Right atrium auricular region (tissue), 2 donors: ENCODE data around the gene CDRT15. TPM values are rescaled to one million over a fixed set of nuclear protein-coding genes. Genes with fewer than 3 reads are reported as not detected.

Source experiments
- DNase-seq: peaks from one replicate; pipeline ENCODE4 v3.0.0-alpha.2; 2019; ENCODE audit warnings: low spot score
- H3K27ac ChIP-seq, 2 donors: fragments of 200-600 bp; sonication (generic); 1 replicate in 1 of 2; 2 replicates in 1 of 2; pipeline ENCODE4 v1.5.1; 2016 to 2019
- H3K27me3 ChIP-seq, 2 donors: fragments of 200-600 bp; sonication (generic); one replicate each; pipeline versions ENCODE4 v1.5.1 to v1.6.0; 2017 to 2019
- H3K36me3 ChIP-seq: fragments of 200-600 bp; sonication (generic); one replicate; pipeline ENCODE4 v1.5.1; 2016
- H3K4me1 ChIP-seq, 2 donors: fragments of 200-600 bp; sonication (generic); one replicate each; pipeline versions ENCODE4 v1.5.1 to v1.6.0; 2017 to 2019
- H3K4me3 ChIP-seq, 2 donors: fragments of 200-600 bp; sonication (generic); 1 replicate in 1 of 2; 2 replicates in 1 of 2; pipeline ENCODE4 v1.5.1; 2017 to 2019; ENCODE audit warnings: mild to moderate bottlenecking in 1 of 2, moderate library complexity in 1 of 2
- H3K9me3 ChIP-seq, 2 donors: fragments of 200-600 bp; sonication (generic); one replicate each; pipeline ENCODE4 v1.5.1; 2019
- total RNA-seq, 2 donors: library from RNA; depleted of rRNA; stranded (reverse); fragments of >200 nt; gene quantifications; one replicate each; pipeline ENCODE4 v1.1.0, GENCODE V29; 2016
- TF ChIP-seq, protein P1 (sequence below), 2 donors: fragments of 200-600 bp; sonication (generic); IDR thresholded peaks; one replicate each; pipeline ENCODE4 v1.5.1; 2019; ENCODE audit warnings: antibody characterized with exemption in 2 of 2

CDRT15 gene
- total RNA-seq, 2 donors from 2014 or later = not detected

- Histone ChIP-seq H3K4me3 (no peak overlapping the region), H3K9me3 (no peaks in the 10 kb centered on the region), H3K36me3 (peaks cover 14% of the 10 kb centered on the region), H3K27ac (peak overlapping the region in 1 of 2 donors; percentile 50), H3K27me3 (no peaks in the 10 kb centered on the region), H3K4me1 (peaks cover 0 to 3% of the 10 kb centered on the region in 2 donors)
- DNase-seq = no peak
- TF ChIP-seq, protein P1, sequence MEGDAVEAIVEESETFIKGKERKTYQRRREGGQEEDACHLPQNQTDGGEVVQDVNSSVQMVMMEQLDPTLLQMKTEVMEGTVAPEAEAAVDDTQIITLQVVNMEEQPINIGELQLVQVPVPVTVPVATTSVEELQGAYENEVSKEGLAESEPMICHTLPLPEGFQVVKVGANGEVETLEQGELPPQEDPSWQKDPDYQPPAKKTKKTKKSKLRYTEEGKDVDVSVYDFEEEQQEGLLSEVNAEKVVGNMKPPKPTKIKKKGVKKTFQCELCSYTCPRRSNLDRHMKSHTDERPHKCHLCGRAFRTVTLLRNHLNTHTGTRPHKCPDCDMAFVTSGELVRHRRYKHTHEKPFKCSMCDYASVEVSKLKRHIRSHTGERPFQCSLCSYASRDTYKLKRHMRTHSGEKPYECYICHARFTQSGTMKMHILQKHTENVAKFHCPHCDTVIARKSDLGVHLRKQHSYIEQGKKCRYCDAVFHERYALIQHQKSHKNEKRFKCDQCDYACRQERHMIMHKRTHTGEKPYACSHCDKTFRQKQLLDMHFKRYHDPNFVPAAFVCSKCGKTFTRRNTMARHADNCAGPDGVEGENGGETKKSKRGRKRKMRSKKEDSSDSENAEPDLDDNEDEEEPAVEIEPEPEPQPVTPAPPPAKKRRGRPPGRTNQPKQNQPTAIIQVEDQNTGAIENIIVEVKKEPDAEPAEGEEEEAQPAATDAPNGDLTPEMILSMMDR (IDR thresholded peaks at IDR 0.05) = no peak
Measured at GRCh38 chr17:14205380-14205779, 31.3 kb downstream of the CDRT15 start.

DNA sequence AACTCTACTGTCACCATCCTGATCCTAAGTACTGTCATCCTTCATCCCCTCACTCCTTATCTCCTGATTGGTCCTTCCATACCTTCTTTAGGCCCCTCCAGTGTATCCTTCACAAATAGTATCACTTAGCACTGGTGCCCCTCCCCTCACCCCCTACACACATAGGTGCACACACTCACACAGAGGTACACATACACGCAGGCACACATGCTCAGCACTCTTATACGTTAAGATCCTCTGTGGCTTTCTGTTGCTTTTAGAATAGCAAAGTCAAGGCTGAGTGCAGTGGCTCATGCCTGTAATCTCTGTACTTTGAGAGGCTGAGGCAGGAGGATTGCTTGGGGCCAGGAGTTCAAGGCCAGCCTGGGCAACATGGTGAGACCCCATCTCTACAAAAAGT, 32.1 kb downstream of the CDRT15 start:
- Histone ChIP-seq H3K36me3 (peaks cover 14% of the 10 kb centered on the region), H3K9me3 (no peaks in the 10 kb centered on the region), H3K4me1 (peaks cover 0 to 3% of the 10 kb centered on the region in 2 donors), H3K27ac (no peak overlapping the region), H3K27me3 (no peaks in the 10 kb centered on the region), H3K4me3 (no peak overlapping the region)
- no peak for DNase-seq
- TF ChIP-seq, protein P1 (IDR thresholded peaks at IDR 0.05) = no peak

DNA sequence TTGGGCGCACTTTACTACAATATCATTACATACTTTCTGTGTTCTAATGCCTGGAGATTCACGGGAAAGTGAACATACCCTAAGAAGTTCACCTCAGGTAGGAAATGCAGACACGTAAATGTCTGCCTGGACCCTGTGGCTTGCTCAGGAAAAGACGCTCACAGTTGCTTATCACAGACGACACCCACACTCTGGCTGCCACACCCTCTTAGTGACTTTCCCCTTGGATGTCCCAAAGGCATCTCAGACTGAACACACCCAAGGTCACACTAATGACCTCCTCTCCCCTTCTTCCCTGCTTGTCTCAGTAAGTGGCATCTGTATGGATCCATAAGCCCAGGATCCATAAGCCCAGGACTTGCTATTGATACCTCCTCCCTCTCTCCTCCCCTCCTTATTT, 32.6 kb downstream of the CDRT15 start:
- H3K4me1 ChIP-seq = peaks cover 0 to 3% of the 10 kb centered on the region in 2 donors
- H3K4me3 ChIP-seq = no peak overlapping the region
- no peak overlapping the region for H3K27ac ChIP-seq
- TF ChIP-seq, protein P1 (IDR thresholded peaks at IDR 0.05) = no peak
- H3K27me3 ChIP-seq = no peaks in the 10 kb centered on the region
- no peak for DNase-seq
- H3K9me3 ChIP-seq = no peaks in the 10 kb centered on the region
- peaks cover 14% of the 10 kb centered on the region for H3K36me3 ChIP-seq

- no peaks in the 10 kb centered on the region for H3K27me3 ChIP-seq
- H3K4me1 ChIP-seq = peaks cover 0 to 3% of the 10 kb centered on the region in 2 donors
- TF ChIP-seq, protein P1 (IDR thresholded peaks at IDR 0.05) = no peak
- peaks cover 14% of the 10 kb centered on the region for H3K36me3 ChIP-seq
- DNase-seq = no peak
- no peaks in the 10 kb centered on the region for H3K9me3 ChIP-seq
- no peak overlapping the region for H3K4me3 ChIP-seq
- no peak overlapping the region for H3K27ac ChIP-seq
Measured at GRCh38 chr17:14203388-14203787, 33.3 kb downstream of the CDRT15 start.

GRCh38 chr17:14202388-14203166, 34.1 kb downstream of the CDRT15 start:
- peaks cover 9% of the 10 kb centered on the region for H3K36me3 ChIP-seq
- TF ChIP-seq, protein P1 (IDR thresholded peaks at IDR 0.05) = no peak
- no peak overlapping the region for H3K4me3 ChIP-seq
- no peaks in the 10 kb centered on the region for H3K9me3 ChIP-seq
- no peak for DNase-seq
- peaks cover 0 to 10% of the 10 kb centered on the region in 2 donors for H3K4me1 ChIP-seq
- H3K27me3 ChIP-seq = no peaks in the 10 kb centered on the region
- no peak overlapping the region for H3K27ac ChIP-seq
